LoVo (cell line): ENCODE results near the gene MFN2.

Source experiments
- DNase-seq: peaks from one replicate; pipeline ENCODE4 v3.0.0-alpha.2; 2016; ENCODE audit warnings: low spot score

MFN2 gene

GRCh38 chr1:12051361-12051760 is 71.1 kb downstream of the MFN2 start:
- no peak for DNase-seq

DNA sequence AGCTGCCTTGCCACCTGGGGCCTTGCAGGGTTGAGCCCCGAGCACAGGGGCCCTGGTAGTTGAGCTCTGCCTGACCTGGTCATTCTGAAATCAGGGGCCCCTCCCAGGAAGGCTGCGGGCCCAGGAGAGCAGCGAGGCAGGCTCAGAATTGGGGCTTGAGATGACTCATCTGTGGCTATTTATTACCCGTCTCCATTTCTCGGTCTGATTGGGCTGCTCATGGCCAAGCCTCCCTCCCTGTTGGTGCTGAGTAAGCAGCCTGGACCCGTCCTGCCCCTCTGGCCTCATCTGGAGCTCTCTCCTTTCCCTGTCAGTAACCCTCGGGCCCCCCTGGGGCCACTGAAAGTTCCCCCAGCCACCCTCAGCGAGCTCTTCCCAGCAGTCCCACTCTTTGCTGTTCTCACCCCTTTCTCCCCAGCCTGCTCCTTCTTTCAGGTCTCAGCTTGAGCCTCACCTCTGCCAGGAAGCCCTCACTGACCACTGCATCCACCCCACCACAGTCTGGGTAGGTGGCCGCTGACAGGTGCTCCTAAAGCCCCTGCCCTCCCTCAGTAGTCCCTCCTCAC is 71.8 kb downstream of the MFN2 start:
- peak; percentile 63 for DNase-seq

DNA sequence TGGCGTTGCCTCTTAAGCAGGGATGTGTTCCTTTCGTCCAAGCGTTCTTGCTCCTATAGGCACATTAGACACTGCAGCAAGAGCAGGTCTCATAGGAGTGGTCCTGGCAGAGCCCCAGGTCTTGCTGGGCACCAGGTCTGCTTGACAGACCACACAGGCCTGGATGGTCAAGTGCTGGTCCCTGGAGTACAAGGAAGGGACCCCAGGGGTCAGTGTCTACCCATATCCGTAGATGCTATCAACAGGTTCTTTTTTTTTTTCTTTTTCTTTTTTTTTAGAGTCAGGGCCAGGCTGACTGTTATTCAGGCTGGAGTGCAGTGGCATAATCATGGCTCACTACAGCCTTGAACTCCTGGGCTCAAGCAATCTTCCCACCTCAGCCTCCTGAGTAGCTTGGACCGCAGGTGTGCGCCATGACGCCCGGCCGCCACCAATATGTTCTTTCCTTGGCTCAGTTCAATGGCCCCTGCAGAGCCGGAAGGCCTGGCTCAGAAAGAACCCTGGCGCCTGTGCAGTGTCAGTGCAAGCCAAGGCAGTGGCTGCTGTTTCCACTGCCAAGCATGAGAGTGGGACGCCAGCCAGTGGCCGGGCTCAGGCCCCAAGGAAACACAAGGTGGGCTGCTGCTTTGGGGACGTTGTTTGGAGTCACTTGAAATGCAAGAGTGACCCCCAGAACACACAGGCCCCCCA is 72.9 kb downstream of the MFN2 start:
- DNase-seq = no peak

DNA sequence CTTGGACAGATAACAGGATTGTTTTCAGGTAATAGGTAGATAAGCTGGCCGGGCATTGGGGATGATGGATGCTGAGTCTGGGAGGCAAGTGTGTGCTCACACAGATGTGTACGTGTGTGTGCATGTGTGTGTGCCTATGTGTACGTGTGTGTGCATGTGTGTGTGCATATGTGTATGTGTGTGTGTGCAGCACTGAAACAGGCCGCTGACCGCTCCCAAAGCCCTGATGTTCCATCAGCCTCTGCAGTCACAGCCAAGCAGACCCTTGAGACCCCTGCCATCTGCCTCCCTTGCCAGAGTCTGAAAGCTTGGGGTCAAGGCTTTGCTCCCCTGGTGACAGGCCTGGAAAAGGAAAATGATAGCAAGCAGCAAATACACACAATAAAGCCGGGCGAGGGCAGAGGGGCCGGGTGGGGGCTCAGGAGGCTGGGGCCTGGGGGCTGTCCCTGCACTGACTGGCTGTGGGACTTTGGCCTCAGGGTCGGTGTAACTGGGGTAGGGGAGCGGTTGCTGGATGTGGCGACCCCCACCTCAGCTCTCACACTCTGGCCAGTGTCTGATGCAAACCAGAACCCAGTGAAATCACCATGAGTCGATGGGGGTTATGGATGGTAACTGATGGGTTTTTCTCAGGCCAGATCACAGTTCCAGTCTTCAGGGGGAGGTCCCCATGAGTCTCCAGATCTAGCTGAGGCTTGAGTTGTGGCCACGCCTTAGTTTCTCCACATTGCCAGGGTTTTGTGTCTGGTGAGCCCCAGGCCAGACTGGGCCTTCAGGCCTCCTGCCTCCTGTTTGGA is 73.7 kb downstream of the MFN2 start:
- no peak for DNase-seq

DNA sequence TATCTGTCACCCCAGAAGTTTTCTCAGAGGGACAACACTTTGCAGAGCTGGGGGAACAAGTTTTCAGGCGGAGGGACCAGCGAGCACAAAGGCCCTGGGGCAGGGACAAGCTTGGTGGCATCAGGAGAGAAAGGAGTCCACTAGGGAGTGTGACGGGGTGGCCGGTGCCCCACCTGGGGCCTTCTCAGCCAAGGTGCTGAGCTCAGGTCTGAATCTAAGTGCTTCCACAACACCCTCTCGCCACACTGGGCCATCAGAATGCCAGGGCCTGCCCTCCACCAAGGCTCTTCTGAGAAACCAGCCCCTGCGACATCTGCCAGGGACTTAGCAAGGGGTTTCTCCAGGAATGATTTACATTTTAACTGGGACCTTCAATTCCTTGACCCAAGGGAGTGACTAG is 75.0 kb downstream of the MFN2 start:
- no peak for DNase-seq

GRCh38 chr1:12056331-12056841 is 76.1 kb downstream of the MFN2 start:
- DNase-seq = peak; percentile 19

GRCh38 chr1:12057382-12057781 is 77.1 kb downstream of the MFN2 start:
- no peak for DNase-seq

DNA sequence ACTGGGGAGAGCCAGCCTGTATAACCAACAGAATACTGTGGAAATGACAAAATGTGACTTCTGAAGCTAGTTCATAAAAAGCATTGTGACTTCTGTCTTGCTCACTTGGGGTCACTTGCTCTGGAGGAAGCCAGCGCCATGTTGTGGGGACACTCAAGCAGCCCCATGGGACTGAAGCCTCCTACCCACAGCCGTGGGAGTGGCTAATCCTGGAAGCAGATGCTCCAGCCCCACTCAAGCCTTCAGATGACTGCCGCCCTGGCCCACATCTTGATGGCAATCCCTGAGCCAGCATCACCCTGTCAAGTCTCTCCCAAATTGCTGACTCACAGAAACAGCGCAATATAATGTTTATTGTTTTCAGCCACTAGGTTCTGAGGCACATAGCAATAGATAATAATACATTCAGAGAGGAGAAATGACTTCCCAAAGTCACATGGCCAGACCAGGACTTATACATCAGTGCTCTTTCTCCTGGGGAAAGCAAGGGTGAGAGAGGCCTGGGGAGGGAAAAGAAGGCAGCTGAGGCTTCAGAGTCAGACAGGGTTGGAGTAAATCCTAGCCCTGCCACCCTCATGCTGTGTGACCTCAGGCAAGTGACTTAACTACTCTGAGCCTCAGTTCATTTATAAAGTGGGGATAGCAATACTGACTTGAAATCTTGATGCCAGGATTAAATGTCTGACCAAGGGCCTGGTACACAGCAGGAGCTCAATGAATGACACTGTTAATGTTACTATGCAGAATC is 77.9 kb downstream of the MFN2 start:
- no peak for DNase-seq

DNA sequence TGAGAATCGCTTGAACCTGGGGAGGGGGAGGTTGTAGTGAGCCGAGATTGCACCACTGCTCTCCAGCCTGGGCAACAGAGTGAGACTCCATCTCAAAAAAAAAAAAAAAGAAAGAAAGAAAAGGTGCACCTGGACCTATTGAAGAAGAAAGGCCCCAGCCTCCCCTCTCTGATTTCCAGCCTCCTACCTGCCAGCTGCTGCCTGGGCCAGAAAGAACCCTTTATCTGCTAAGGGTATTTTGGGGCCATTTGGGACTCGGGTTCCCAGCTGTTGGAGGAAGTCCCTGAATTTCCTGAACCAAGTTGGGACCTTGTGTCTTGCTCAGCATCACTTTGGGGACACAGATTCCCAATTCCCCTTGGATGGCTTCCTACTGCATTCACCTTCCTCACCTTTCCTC is 79.0 kb downstream of the MFN2 start:
- DNase-seq = no peak

DNA sequence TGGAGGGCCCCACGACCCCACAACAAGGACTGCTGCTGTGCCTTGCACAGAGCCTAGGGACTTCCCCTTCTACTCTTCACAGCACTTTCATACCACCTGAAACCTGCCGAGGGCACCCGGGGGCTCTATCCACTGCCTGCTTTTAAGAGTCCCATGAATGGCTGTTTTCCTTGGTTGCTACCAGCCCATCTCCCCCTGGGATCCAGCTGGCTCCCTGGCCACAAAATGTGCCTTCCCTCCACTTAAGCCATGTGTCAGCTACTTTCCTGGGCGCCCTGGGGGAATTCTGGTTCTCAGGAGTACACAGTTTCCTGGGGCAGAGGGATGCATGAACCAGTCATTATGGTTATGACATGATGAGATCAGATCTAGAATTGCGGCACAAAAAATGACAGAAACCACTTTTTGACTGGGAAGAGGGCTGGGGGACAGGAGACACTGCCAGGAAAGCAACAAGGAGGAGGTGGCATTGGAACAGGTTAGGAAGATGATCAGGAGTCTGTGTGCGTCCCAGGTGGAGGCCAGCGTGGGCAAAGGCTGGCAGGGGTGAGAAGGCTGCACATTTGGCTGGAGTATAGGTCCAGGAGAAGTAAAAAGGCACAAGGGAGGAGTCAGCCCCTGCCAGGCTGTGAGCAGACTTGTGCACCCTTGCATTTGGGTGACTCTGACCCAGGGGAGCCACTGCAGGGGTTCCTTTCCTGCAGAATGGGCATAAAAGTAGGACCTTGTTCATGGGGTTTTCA is 79.6 kb downstream of the MFN2 start:
- no peak for DNase-seq

DNA sequence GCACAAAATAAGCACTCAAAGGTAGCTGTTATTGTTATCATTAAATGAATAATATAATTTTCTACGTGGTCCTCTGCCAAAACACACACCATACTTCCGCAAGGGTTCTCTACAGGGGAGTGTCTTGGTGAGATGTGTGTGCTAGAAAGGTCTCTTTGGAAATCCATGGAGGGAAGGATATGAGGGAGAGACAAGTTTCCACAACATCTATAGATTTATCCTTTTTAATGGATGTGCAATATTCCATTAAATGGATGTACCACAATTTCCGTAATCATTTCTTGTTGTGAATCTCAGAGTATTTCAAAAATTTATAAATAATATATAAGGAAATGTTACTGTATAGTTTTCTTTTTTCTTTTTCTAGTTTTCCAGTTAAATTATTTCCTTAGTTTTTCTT is 80.3 kb downstream of the MFN2 start:
- no peak for DNase-seq
